HEK293 (cell line): ENCODE results near the gene FOXC1.

Experiments used
- OSR2 ChIP-seq: fragments of 450-650 bp; formaldehyde crosslinking; IDR thresholded peaks from 2 replicates; pipeline ENCODE4 v1.5.1; 2016; ENCODE audit warnings: missing biosample characterization, missing genetic modification characterization
- RBAK ChIP-seq: fragments of 450-650 bp; formaldehyde crosslinking; IDR thresholded peaks from 2 replicates; pipeline ENCODE4 v1.5.1; 2016; ENCODE audit warnings: missing biosample characterization, missing genetic modification characterization
- ZBTB20 ChIP-seq: fragments of 450-650 bp; formaldehyde crosslinking; IDR thresholded peaks from 2 replicates; pipeline ENCODE4 v1.5.1; 2016; ENCODE audit warnings: missing biosample characterization, missing genetic modification characterization
- ZNF133 ChIP-seq: fragments of 450-650 bp; formaldehyde crosslinking; IDR thresholded peaks from 2 replicates; pipeline ENCODE4 v1.5.1; 2016; ENCODE audit warnings: missing biosample characterization, missing genetic modification characterization
- ZNF366 ChIP-seq: fragments of 450-650 bp; formaldehyde crosslinking; conservative IDR thresholded peaks from 2 replicates; pipeline ENCODE4 v1.5.1; 2016; ENCODE audit warnings: missing biosample characterization, missing genetic modification characterization
- ZNF426 ChIP-seq: fragments of 450-650 bp; formaldehyde crosslinking; IDR thresholded peaks from 2 replicates; pipeline ENCODE4 v1.5.1; 2017; ENCODE audit warnings: missing biosample characterization, missing genetic modification characterization, mild to moderate bottlenecking, inconsistent platforms, moderate library complexity
- ZNF768 ChIP-seq: fragments of 450-650 bp; formaldehyde crosslinking; IDR thresholded peaks from 2 replicates; pipeline ENCODE4 v1.5.1; 2018; ENCODE audit warnings: missing biosample characterization, mild to moderate bottlenecking, missing genetic modification characterization
- ZNF785 ChIP-seq: fragments of 450-650 bp; formaldehyde crosslinking; IDR thresholded peaks from 2 replicates; pipeline ENCODE4 v1.5.1; 2016; ENCODE audit warnings: missing biosample characterization, missing genetic modification characterization
- TF ChIP-seq, protein P1 (sequence below): fragments of 450-650 bp; IDR thresholded peaks from 2 replicates; pipeline ENCODE4 v1.5.1; 2018; ENCODE audit warnings: missing biosample characterization, mild to moderate bottlenecking, missing genetic modification characterization
- TF ChIP-seq, protein P2 (sequence below): fragments of 450-650 bp; formaldehyde crosslinking; IDR thresholded peaks from 2 replicates; pipeline ENCODE4 v1.5.1; 2016; ENCODE audit warnings: missing biosample characterization, missing genetic modification characterization
- TF ChIP-seq, protein P3 (sequence below): fragments of 450-650 bp; formaldehyde crosslinking; IDR thresholded peaks from 2 replicates; pipeline ENCODE4 v1.5.1; 2016; ENCODE audit warnings: missing biosample characterization, missing genetic modification characterization, low read depth
- TF ChIP-seq, protein P4 (sequence below): fragments of 450-650 bp; formaldehyde crosslinking; IDR thresholded peaks from 2 replicates; pipeline ENCODE4 v1.5.1; 2016; ENCODE audit warnings: missing biosample characterization, missing genetic modification characterization

DNA sequence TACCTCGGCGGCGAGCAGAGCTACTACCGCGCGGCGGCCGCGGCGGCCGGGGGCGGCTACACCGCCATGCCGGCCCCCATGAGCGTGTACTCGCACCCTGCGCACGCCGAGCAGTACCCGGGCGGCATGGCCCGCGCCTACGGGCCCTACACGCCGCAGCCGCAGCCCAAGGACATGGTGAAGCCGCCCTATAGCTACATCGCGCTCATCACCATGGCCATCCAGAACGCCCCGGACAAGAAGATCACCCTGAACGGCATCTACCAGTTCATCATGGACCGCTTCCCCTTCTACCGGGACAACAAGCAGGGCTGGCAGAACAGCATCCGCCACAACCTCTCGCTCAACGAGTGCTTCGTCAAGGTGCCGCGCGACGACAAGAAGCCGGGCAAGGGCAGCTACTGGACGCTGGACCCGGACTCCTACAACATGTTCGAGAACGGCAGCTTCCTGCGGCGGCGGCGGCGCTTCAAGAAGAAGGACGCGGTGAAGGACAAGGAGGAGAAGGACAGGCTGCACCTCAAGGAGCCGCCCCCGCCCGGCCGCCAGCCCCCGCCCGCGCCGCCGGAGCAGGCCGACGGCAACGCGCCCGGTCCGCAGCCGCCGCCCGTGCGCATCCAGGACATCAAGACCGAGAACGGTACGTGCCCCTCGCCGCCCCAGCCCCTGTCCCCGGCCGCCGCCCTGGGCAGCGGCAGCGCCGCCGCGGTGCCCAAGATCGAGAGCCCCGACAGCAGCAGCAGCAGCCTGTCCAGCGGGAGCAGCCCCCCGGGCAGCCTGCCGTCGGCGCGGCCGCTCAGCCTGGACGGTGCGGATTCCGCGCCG is 994 bp downstream of the FOXC1 start:
- TF ChIP-seq, protein P1, sequence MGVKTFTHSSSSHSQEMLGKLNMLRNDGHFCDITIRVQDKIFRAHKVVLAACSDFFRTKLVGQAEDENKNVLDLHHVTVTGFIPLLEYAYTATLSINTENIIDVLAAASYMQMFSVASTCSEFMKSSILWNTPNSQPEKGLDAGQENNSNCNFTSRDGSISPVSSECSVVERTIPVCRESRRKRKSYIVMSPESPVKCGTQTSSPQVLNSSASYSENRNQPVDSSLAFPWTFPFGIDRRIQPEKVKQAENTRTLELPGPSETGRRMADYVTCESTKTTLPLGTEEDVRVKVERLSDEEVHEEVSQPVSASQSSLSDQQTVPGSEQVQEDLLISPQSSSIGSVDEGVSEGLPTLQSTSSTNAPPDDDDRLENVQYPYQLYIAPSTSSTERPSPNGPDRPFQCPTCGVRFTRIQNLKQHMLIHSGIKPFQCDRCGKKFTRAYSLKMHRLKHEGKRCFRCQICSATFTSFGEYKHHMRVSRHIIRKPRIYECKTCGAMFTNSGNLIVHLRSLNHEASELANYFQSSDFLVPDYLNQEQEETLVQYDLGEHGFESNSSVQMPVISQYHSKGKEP (tag by site-specific recombination) = no peak
- TF ChIP-seq ZNF366 (no peak), ZNF785 (no peak), ZNF133 (tag by site-specific recombination) (no peak), ZNF768 (tag by site-specific recombination) (no peak), ZBTB20 (tag by site-specific recombination) (peak; percentile 32; the same call in 1 of the 2 replicates), OSR2 (no peak), RBAK (tag by site-specific recombination) (no peak), ZNF426 (tag by site-specific recombination) (no peak)
- TF ChIP-seq, protein P2, sequence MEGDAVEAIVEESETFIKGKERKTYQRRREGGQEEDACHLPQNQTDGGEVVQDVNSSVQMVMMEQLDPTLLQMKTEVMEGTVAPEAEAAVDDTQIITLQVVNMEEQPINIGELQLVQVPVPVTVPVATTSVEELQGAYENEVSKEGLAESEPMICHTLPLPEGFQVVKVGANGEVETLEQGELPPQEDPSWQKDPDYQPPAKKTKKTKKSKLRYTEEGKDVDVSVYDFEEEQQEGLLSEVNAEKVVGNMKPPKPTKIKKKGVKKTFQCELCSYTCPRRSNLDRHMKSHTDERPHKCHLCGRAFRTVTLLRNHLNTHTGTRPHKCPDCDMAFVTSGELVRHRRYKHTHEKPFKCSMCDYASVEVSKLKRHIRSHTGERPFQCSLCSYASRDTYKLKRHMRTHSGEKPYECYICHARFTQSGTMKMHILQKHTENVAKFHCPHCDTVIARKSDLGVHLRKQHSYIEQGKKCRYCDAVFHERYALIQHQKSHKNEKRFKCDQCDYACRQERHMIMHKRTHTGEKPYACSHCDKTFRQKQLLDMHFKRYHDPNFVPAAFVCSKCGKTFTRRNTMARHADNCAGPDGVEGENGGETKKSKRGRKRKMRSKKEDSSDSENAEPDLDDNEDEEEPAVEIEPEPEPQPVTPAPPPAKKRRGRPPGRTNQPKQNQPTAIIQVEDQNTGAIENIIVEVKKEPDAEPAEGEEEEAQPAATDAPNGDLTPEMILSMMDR (tag by site-specific recombination) = no peak
- TF ChIP-seq, protein P3, sequence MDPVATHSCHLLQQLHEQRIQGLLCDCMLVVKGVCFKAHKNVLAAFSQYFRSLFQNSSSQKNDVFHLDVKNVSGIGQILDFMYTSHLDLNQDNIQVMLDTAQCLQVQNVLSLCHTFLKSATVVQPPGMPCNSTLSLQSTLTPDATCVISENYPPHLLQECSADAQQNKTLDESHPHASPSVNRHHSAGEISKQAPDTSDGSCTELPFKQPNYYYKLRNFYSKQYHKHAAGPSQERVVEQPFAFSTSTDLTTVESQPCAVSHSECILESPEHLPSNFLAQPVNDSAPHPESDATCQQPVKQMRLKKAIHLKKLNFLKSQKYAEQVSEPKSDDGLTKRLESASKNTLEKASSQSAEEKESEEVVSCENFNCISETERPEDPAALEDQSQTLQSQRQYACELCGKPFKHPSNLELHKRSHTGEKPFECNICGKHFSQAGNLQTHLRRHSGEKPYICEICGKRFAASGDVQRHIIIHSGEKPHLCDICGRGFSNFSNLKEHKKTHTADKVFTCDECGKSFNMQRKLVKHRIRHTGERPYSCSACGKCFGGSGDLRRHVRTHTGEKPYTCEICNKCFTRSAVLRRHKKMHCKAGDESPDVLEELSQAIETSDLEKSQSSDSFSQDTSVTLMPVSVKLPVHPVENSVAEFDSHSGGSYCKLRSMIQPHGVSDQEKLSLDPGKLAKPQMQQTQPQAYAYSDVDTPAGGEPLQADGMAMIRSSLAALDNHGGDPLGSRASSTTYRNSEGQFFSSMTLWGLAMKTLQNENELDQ = no peak
- TF ChIP-seq, protein P4, sequence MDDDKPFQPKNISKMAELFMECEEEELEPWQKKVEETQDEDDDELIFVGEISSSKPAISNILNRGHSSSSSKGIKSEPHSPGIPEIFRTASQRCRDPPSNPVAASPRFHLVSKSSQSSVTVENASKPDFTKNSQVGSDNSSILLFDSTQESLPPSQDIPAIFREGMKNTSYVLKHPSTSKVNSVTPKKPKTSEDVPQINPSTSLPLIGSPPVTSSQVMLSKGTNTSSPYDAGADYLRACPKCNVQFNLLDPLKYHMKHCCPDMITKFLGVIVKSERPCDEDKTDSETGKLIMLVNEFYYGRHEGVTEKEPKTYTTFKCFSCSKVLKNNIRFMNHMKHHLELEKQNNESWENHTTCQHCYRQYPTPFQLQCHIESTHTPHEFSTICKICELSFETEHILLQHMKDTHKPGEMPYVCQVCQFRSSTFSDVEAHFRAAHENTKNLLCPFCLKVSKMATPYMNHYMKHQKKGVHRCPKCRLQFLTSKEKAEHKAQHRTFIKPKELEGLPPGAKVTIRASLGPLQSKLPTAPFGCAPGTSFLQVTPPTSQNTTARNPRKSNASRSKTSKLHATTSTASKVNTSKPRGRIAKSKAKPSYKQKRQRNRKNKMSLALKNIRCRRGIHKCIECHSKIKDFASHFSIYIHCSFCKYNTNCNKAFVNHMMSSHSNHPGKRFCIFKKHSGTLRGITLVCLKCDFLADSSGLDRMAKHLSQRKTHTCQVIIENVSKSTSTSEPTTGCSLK (tag by site-specific recombination) = no peak
